ENCODE measurements around the gene STAC2. TPM values are rescaled to one million over a fixed set of nuclear protein-coding genes. Genes with fewer than 3 reads are reported as not detected.

The STAC2 gene, protein sequence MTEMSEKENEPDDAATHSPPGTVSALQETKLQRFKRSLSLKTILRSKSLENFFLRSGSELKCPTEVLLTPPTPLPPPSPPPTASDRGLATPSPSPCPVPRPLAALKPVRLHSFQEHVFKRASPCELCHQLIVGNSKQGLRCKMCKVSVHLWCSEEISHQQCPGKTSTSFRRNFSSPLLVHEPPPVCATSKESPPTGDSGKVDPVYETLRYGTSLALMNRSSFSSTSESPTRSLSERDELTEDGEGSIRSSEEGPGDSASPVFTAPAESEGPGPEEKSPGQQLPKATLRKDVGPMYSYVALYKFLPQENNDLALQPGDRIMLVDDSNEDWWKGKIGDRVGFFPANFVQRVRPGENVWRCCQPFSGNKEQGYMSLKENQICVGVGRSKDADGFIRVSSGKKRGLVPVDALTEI
- total RNA-seq (2021) (1.3 and 2.8 TPM in 2 replicates), Bru-seq, nascent RNA (percentile 21 among the genes with signal in this experiment), BruChase-seq, experiment 1, labeled RNA remaining after a 2-hour chase (percentile 31 among the genes with signal in this experiment), BruChase-seq, experiment 2, labeled RNA remaining after a 6-hour chase (percentile 27 among the genes with signal in this experiment)
- long read RNA-seq, partial matches to known transcripts, result 0 of 1 reads
- long read RNA-seq, other reads (novel, unspliced or antisense), result 1 of 1 reads

- intact Hi-C loops (cut with micrococcal nuclease; ENCODE audit: unreplicated experiment), result no loop called here
- no peak for DNase-seq (ENCODE audit: low spot score)
- no TSS peak for BruUV-seq (replicated peaks)
- peak within 1 kb of the TSS; percentile 46 for H3K4me3 ChIP-seq (ENCODE audit: low read depth, low read length, poor library complexity, severe bottlenecking)
- no peaks in the 10 kb centered on the region for H3K9me3 ChIP-seq (ENCODE audit: low read depth, low read length, poor library complexity, severe bottlenecking)
- TF ChIP-seq CTCF (conservative IDR thresholded peaks at IDR 0.05; ENCODE audit: low read depth, low read length) (no peak), EZH2 (IDR thresholded peaks at IDR 0.05; ENCODE audit: borderline replicate concordance, low read depth, low read length, poor library complexity, severe bottlenecking) (no peak)
- H3K27ac ChIP-seq (ENCODE audit: low read depth, low read length, poor library complexity, severe bottlenecking), result no peak within 1 kb of the TSS
- peaks cover 3% of the 10 kb centered on the region for H3K27me3 ChIP-seq (replicated peaks; ENCODE audit: insufficient read depth, low read depth, low read length, poor library complexity)
- ChIA-PET CTCF (interaction anchor here (0.6 to 0.9 kb wide), 2 partner anchors 11 to 51 kb away, joined by 3 to 6 read pairs; no protein-coding TSS in a partner anchor), POLR2A (ENCODE audit: low non-redundant PET) (no interaction called here)
- peaks cover 4% of the 10 kb centered on the region for H3K4me1 ChIP-seq (ENCODE audit: insufficient read depth, low read length, poor library complexity, severe bottlenecking)
- no peaks in the 10 kb centered on the region for H3K36me3 ChIP-seq (ENCODE audit: insufficient read depth, low read length, poor library complexity, severe bottlenecking)
Observed at GRCh38 chr17:39225308-39225958, at the start of gene STAC2. Gene STAC2, minus strand, starts transcription at chr17:39225945. Its CDS starts 443 bp downstream, at chr17:39225502.

- intact Hi-C loops (cut with micrococcal nuclease; ENCODE audit: unreplicated experiment), result no loop called here
- POLR2A ChIA-PET (ENCODE audit: low non-redundant PET), result interaction anchor here (0.5 kb wide), 1 partner anchor 38 kb away, joined by 3 read pairs; no protein-coding TSS in a partner anchor
- H3K27ac ChIP-seq (ENCODE audit: low read depth, low read length, poor library complexity, severe bottlenecking), result no peak overlapping the region
Observed at GRCh38 chr17:39271546-39271945, 45.8 kb upstream of the STAC2 start.

More at GRCh38 chr17:39271546-39271945, 45.8 kb upstream of the STAC2 start:
- no peaks in the 10 kb centered on the region for H3K36me3 ChIP-seq (ENCODE audit: insufficient read depth, low read length, poor library complexity, severe bottlenecking)
- CTCF ChIA-PET, result interaction anchor here (0.6 to 1.3 kb wide), 3 partner anchors 27 to 81 kb away, joined by 4 to 7 read pairs (median 6); no protein-coding TSS in a partner anchor
- no peaks in the 10 kb centered on the region for H3K9me3 ChIP-seq (ENCODE audit: low read depth, low read length, poor library complexity, severe bottlenecking)
- no peak overlapping the region for H3K4me3 ChIP-seq (ENCODE audit: low read depth, low read length, poor library complexity, severe bottlenecking)
- no TSS peak for BruUV-seq (replicated peaks)
- no peak for DNase-seq (ENCODE audit: low spot score)
- TF ChIP-seq EZH2 (IDR thresholded peaks at IDR 0.05; ENCODE audit: borderline replicate concordance, low read depth, low read length, poor library complexity, severe bottlenecking), result no peak
- no peak for TF ChIP-seq CTCF (conservative IDR thresholded peaks at IDR 0.05; ENCODE audit: low read depth, low read length)
- no peaks in the 10 kb centered on the region for H3K4me1 ChIP-seq (ENCODE audit: insufficient read depth, low read length, poor library complexity, severe bottlenecking)
- H3K27me3 ChIP-seq (replicated peaks; ENCODE audit: insufficient read depth, low read depth, low read length, poor library complexity), result no peaks in the 10 kb centered on the region
